Naive thymus-derived CD4-positive, alpha-beta T cell (primary cell): ENCODE measurements around the gene DACH2. TPM values are rescaled to one million over a fixed set of nuclear protein-coding genes. Genes with fewer than 3 reads are reported as not detected.

Source experiments
- ATAC-seq: fragments of 150-1000 bp; cut with Tn5 transposase; 2 replicates; pipeline ENCODE4 v1.10.0; 2021; ENCODE audit warnings: mild to moderate bottlenecking, moderate library complexity
- CTCF ChIA-PET: fragments of 350-600 bp; sonication (Branson Sonifier 250); formaldehyde crosslinking; loops from one replicate; lab custom pipeline; 2021; ENCODE audit warnings: antibody characterized with exemption; lab: Charles Lee
- POLR2A ChIA-PET: fragments of 350-600 bp; sonication (Branson Sonifier 250); formaldehyde crosslinking; loops from one replicate; lab custom pipeline; 2021; ENCODE audit warnings: antibody characterized with exemption, inconsistent platforms; lab: Charles Lee
- DNase-seq, 9 donors: peaks; one replicate each; pipeline versions ENCODE4 v3.0.0 to v3.0.0-alpha.2; 2020 to 2022; ENCODE audit warnings: mixed read lengths in 1 of 9
- H3K27ac ChIP-seq: one replicate; pipeline ENCODE4 v1.7.0; 2013; ENCODE audit warnings: mild to moderate bottlenecking, low read depth, low read length, moderate library complexity
- H3K27me3 ChIP-seq, 2 donors: one replicate each; pipeline ENCODE4 v1.7.0; 2013; ENCODE audit warnings: low read length in 2 of 2, mild to moderate bottlenecking in 2 of 2, moderate library complexity in 2 of 2; ENCODE audit not compliant: control insufficient read depth in 2 of 2, insufficient read depth in 2 of 2
- H3K36me3 ChIP-seq, 3 experiments: 1 replicate in 2 of 3; 2 replicates in 1 of 3; pipeline ENCODE4 v1.7.0; 2013; ENCODE audit warnings: low read length in 3 of 3, mild to moderate bottlenecking in 3 of 3, moderate library complexity in 1 of 3; ENCODE audit not compliant: insufficient read depth in 3 of 3, control insufficient read depth in 2 of 3
- H3K4me1 ChIP-seq, 2 donors: one replicate each; pipeline ENCODE4 v1.7.0; 2013; ENCODE audit warnings: low read length in 2 of 2, mild to moderate bottlenecking in 2 of 2, moderate library complexity in 1 of 2; ENCODE audit not compliant: control insufficient read depth in 2 of 2, insufficient read depth in 2 of 2
- H3K4me3 ChIP-seq: 2 replicates; pipeline ENCODE4 v1.7.0; 2013; ENCODE audit warnings: mild to moderate bottlenecking, low read length
- H3K9me3 ChIP-seq, 3 experiments: 1 replicate in 2 of 3; 2 replicates in 1 of 3; pipeline ENCODE4 v1.7.0; 2013; ENCODE audit warnings: low read length in 3 of 3; ENCODE audit not compliant: control insufficient read depth in 2 of 3
- H3K27ac Mint-ChIP-seq, 9 donors: one replicate each; pipeline ENCODE4 v1.8.0; 2020 to 2022; ENCODE audit warnings: mixed read lengths in 9 of 9, mild to moderate bottlenecking in 8 of 9, moderate library complexity in 5 of 9, inconsistent platforms in 2 of 9
- H3K27me3 Mint-ChIP-seq, 5 donors: one replicate each; pipeline ENCODE4 v1.8.0; 2021 to 2022; ENCODE audit warnings: mixed read lengths in 5 of 5, mild to moderate bottlenecking in 1 of 5
- H3K36me3 Mint-ChIP-seq, 5 donors: one replicate each; pipeline ENCODE4 v1.8.0; 2020 to 2022; ENCODE audit warnings: mixed read lengths in 5 of 5, mild to moderate bottlenecking in 3 of 5, inconsistent platforms in 1 of 5
- H3K4me1 Mint-ChIP-seq, 7 donors: one replicate each; pipeline ENCODE4 v1.8.0; 2020 to 2022; ENCODE audit warnings: mixed read lengths in 7 of 7, mild to moderate bottlenecking in 3 of 7, inconsistent platforms in 1 of 7
- H3K4me3 Mint-ChIP-seq, 10 donors: one replicate each; pipeline ENCODE4 v1.8.0; 2020 to 2022; ENCODE audit warnings: mild to moderate bottlenecking in 10 of 10, mixed read lengths in 10 of 10, moderate library complexity in 6 of 10, inconsistent platforms in 2 of 10
- H3K9me3 Mint-ChIP-seq, 11 donors: one replicate each; pipeline ENCODE4 v1.8.0; 2020 to 2022; ENCODE audit warnings: mixed read lengths in 11 of 11, mild to moderate bottlenecking in 4 of 11, inconsistent platforms in 1 of 11, moderate library complexity in 1 of 11
- intact Hi-C, 2 donors: fragments of 100-400 bp; cut with micrococcal nuclease; formaldehyde crosslinking; loops; one replicate each; pipeline ENCODE4 v1.15.1; 2023
- polyA plus RNA-seq, 2 donors: library from polyadenylated mRNA; unstranded; fragments of 300-500 nt; fragmentation: Illumina TruSeq; gene quantifications; one replicate each; pipeline ENCODE4 v1.2.3, GENCODE V29; 2021
- total RNA-seq, 6 experiments: library from RNA in 5 of 6; stranded (reverse) in 5 of 6; gene quantifications; 1 replicate in 5 of 6; 2 replicates in 1 of 6; pipeline ENCODE4 v1.2.3 and lab custom pipeline; 2021 to 2026

The DACH2 gene
- total and polyA plus RNA-seq, 7 experiments from 2014 or later: not detected

DNA sequence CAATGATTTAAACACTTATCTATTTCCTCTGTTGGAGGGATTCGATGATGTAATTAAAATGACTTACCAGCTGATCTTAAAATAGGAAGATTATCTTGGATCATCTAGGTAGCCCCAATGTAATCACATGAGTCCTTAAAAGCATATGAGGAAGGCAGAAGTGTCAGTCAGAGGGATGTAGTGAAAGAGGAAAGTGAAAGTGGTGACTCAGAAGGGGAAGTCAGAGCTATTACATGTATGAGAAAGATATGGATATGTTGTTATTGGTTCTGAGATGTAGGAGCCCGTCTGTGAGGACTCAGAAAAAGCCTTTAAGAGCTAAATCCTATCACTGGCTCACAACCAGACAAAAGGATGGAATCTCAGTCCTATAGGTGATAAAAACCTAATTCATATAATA, 456.4 kb downstream of the DACH2 start:
- CTCF ChIA-PET: no interaction called here
- Mint-ChIP-seq H3K27ac (no peak overlapping the region), H3K36me3 (no peaks in the 10 kb centered on the region), H3K27me3 (no peaks in the 10 kb centered on the region), H3K4me3 (no peak overlapping the region), H3K9me3 (peaks cover 0 to 19% (median 4%) of the 10 kb centered on the region in 11 donors), H3K4me1 (no peaks in the 10 kb centered on the region)
- Histone ChIP-seq H3K36me3 (no peaks in the 10 kb centered on the region), H3K27ac (no peak overlapping the region), H3K9me3 (no peaks in the 10 kb centered on the region), H3K27me3 (no peaks in the 10 kb centered on the region), H3K4me1 (no peaks in the 10 kb centered on the region), H3K4me3 (no peak overlapping the region)
- DNase-seq (no peak), ATAC-seq (no peak)
- intact Hi-C loops: no loop called here
- POLR2A ChIA-PET: no interaction called here

GRCh38 chrX:86696951-86697350, 548.7 kb downstream of the DACH2 start:
- H3K4me1 Mint-ChIP-seq: no peaks in the 10 kb centered on the region
- ATAC-seq (no peak), DNase-seq (no peak)
- no peaks in the 10 kb centered on the region for H3K27me3 ChIP-seq
- peaks cover 0 to 5% (median 1%) of the 10 kb centered on the region in 11 donors for H3K9me3 Mint-ChIP-seq
- no peak overlapping the region for H3K27ac ChIP-seq
- intact Hi-C loops: no loop called here
- H3K4me3 Mint-ChIP-seq: no peak overlapping the region
- no peaks in the 10 kb centered on the region for H3K36me3 ChIP-seq
- no peaks in the 10 kb centered on the region for H3K4me1 ChIP-seq
- no peak overlapping the region for H3K27ac Mint-ChIP-seq
- H3K27me3 Mint-ChIP-seq: no peaks in the 10 kb centered on the region
- H3K36me3 Mint-ChIP-seq: no peaks in the 10 kb centered on the region
- no peak overlapping the region for H3K4me3 ChIP-seq
- CTCF ChIA-PET: no interaction called here
- POLR2A ChIA-PET: no interaction called here
- H3K9me3 ChIP-seq: no peaks in the 10 kb centered on the region

DNA sequence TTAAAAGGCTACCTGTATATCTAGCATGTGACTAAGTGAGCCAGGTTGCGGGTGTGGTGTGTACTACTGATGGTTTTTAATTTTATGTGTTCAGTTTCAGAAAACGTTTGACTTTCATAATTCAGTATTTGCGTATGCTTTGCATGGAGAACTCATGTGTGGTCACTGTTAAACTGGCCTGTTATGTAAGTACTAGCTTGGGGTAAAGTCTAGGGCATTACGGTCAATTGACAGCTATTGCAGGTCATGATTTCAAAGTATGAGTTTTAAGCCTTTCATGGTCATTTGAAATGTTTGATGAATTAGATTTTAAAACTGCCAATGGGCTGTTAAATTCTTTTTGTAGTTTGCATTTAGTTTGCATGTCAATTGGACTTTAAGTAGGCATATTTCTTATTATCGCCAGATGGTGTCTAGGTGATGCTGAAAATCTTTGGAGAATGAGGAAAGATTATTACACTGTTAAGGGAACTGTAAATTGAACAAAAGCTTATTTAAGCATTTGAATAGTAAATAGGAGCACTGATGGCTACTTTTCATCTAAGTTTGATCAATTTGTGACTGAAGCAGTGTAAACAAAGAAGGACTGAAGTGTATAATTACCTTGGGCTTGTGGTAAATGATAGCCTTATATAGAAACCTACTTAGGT, 563.4 kb downstream of the DACH2 start:
- POLR2A ChIA-PET: no interaction called here
- ATAC-seq: no peak

GRCh38 chrX:86714441-86714840, 566.2 kb downstream of the DACH2 start:
- H3K36me3 ChIP-seq: no peaks in the 10 kb centered on the region
- no peaks in the 10 kb centered on the region for H3K36me3 Mint-ChIP-seq
- ATAC-seq: no peak

More for the DNA sequence above, 563.4 kb downstream of the DACH2 start:
- Mint-ChIP-seq H3K36me3 (no peaks in the 10 kb centered on the region), H3K4me1 (no peaks in the 10 kb centered on the region), H3K27me3 (no peaks in the 10 kb centered on the region), H3K27ac (no peak overlapping the region), H3K4me3 (no peak overlapping the region), H3K9me3 (peaks cover 0 to 5% (median 0%) of the 10 kb centered on the region in 11 donors)
- H3K27me3 ChIP-seq: no peaks in the 10 kb centered on the region
- intact Hi-C loops: no loop called here
- CTCF ChIA-PET: no interaction called here
- DNase-seq: no peak
- H3K36me3 ChIP-seq: no peaks in the 10 kb centered on the region
- H3K27ac ChIP-seq: no peak overlapping the region
- H3K9me3 ChIP-seq: no peaks in the 10 kb centered on the region
- H3K4me3 ChIP-seq: no peak overlapping the region
- no peaks in the 10 kb centered on the region for H3K4me1 ChIP-seq

DNA sequence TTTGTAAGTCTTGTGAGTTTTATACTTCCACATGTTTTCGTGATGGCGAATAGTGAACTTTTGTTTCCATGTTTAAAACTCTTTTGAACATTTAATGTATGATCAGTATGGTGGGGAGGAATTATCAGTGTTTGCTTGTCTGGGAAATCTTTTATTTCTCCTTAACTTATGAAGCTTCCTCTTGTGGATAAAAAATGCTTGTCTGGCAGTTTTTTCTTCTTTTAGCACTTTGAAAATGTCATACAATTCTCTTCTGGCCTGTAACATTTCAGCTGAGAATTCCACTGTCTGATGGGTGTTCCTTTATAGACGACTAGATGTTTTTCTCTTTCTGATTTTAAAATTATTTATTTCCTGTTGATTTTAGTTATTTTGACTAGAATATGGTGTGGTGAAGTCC, 576.0 kb downstream of the DACH2 start:
- H3K36me3 Mint-ChIP-seq: no peaks in the 10 kb centered on the region
- no peaks in the 10 kb centered on the region for H3K4me1 Mint-ChIP-seq
- no peaks in the 10 kb centered on the region for H3K4me1 ChIP-seq
- no peak for ATAC-seq
- H3K9me3 Mint-ChIP-seq: peaks cover 0 to 9% (median 3%) of the 10 kb centered on the region in 11 donors
- no peaks in the 10 kb centered on the region for H3K27me3 ChIP-seq
- POLR2A ChIA-PET: no interaction called here
- intact Hi-C loops: no loop called here
- H3K36me3 ChIP-seq: no peaks in the 10 kb centered on the region
- DNase-seq: no peak
- H3K9me3 ChIP-seq: no peaks in the 10 kb centered on the region
- H3K4me3 ChIP-seq: no peak overlapping the region
- no peak overlapping the region for H3K4me3 Mint-ChIP-seq
- H3K27me3 Mint-ChIP-seq: no peaks in the 10 kb centered on the region
- H3K27ac ChIP-seq: no peak overlapping the region
- H3K27ac Mint-ChIP-seq: no peak overlapping the region
- CTCF ChIA-PET: no interaction called here

More at GRCh38 chrX:86714441-86714840, 566.2 kb downstream of the DACH2 start:
- Histone ChIP-seq H3K4me3 (no peak overlapping the region), H3K4me1 (no peaks in the 10 kb centered on the region), H3K9me3 (no peaks in the 10 kb centered on the region), H3K27ac (no peak overlapping the region), H3K27me3 (no peaks in the 10 kb centered on the region)
- H3K27me3 Mint-ChIP-seq: no peaks in the 10 kb centered on the region
- POLR2A ChIA-PET: no interaction called here
- peaks cover 0 to 5% (median 0%) of the 10 kb centered on the region in 11 donors for H3K9me3 Mint-ChIP-seq
- no peaks in the 10 kb centered on the region for H3K4me1 Mint-ChIP-seq
- CTCF ChIA-PET: no interaction called here
- H3K4me3 Mint-ChIP-seq: no peak overlapping the region
- DNase-seq: no peak
- H3K27ac Mint-ChIP-seq: no peak overlapping the region
- intact Hi-C loops: no loop called here

GRCh38 chrX:86747091-86747490, 598.8 kb downstream of the DACH2 start:
- H3K36me3 ChIP-seq: no peaks in the 10 kb centered on the region
- POLR2A ChIA-PET: no interaction called here
- DNase-seq: no peak
- H3K4me3 ChIP-seq: no peak overlapping the region
- H3K27ac Mint-ChIP-seq: no peak overlapping the region
- H3K36me3 Mint-ChIP-seq: no peaks in the 10 kb centered on the region
- ATAC-seq: no peak
- no peak overlapping the region for H3K4me3 Mint-ChIP-seq
- H3K4me1 ChIP-seq: no peaks in the 10 kb centered on the region
- intact Hi-C loops: no loop called here
- H3K27me3 ChIP-seq: no peaks in the 10 kb centered on the region
- CTCF ChIA-PET: no interaction called here
- no peaks in the 10 kb centered on the region for H3K9me3 ChIP-seq
- H3K27me3 Mint-ChIP-seq: no peaks in the 10 kb centered on the region
- no peaks in the 10 kb centered on the region for H3K4me1 Mint-ChIP-seq
- H3K27ac ChIP-seq: no peak overlapping the region
- H3K9me3 Mint-ChIP-seq: peaks cover 0 to 2% (median 0%) of the 10 kb centered on the region in 11 donors

DNA sequence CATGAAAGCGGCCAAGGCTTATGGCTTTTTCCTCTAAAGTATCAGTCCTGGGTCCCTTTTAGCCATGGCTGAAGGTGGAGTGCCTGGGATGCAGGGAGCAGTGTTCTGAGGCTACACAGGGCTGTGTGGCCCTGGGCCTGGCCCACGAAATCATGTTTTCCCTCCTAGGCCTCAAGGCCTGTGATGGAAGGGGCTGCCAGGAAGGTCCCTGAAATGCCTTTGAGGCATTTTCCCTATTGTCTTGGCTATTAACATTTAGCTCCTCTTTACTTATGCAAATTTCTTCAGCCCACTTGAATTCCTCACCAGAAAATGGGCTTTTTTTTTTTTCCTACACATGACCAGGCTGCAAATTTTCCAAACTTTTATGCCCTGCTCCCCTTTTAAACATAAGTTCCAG, 657.0 kb downstream of the DACH2 start:
- Mint-ChIP-seq H3K27ac (no peak overlapping the region), H3K4me1 (no peaks in the 10 kb centered on the region), H3K27me3 (no peaks in the 10 kb centered on the region), H3K4me3 (no peak overlapping the region), H3K36me3 (no peaks in the 10 kb centered on the region), H3K9me3 (peaks cover 0 to 7% (median 4%) of the 10 kb centered on the region in 11 donors)
- DNase-seq: no peak
- Histone ChIP-seq H3K9me3 (no peaks in the 10 kb centered on the region), H3K27ac (no peak overlapping the region), H3K4me1 (no peaks in the 10 kb centered on the region), H3K36me3 (no peaks in the 10 kb centered on the region), H3K4me3 (no peak overlapping the region), H3K27me3 (no peaks in the 10 kb centered on the region)
- ChIA-PET POLR2A (no interaction called here), CTCF (no interaction called here)
- intact Hi-C loops: no loop called here
- no peak for ATAC-seq
